Choroid plexus epithelial cell (primary cell): ENCODE data around the gene GPR78.
A peak's percentile ranks its signal among the peaks of the same experiment; 100 is the strongest.
"Not testable (repeated sequence)": the region's sequence is repeated elsewhere in the genome, so short reads cannot be mapped to it uniquely, and the experiment has no call there.

Experiments used
- DNase-seq: peaks from one replicate; pipeline ENCODE4 v3.0.0-alpha.2; 2010; ENCODE audit warnings: low read depth
- H3K4me3 ChIP-seq: 2 replicates; pipeline ENCODE4 v1.5.1; 2011; ENCODE audit warnings: low read depth, mild to moderate bottlenecking, control low read depth, low read length, moderate library complexity
- CTCF ChIP-seq: conservative IDR thresholded peaks from 2 replicates; pipeline ENCODE4 v1.5.1; 2011; ENCODE audit warnings: low read depth, mild to moderate bottlenecking, control low read depth, inconsistent platforms, low read length, moderate library complexity

GPR78 gene

GRCh38 chr4:8564595-8564994 lies 15.6 kb upstream of the GPR78 start:
- no peak for DNase-seq
- H3K4me3 ChIP-seq = no peak overlapping the region
- no peak for TF ChIP-seq CTCF

GRCh38 chr4:8568068-8568668 lies 12.0 kb upstream of the GPR78 start:
- DNase-seq = peak; percentile 66
- TF ChIP-seq CTCF = no peak
- no peak overlapping the region for H3K4me3 ChIP-seq

- no peak for DNase-seq
- H3K4me3 ChIP-seq = no peak overlapping the region
- TF ChIP-seq CTCF = no peak
These were observed 10.0 kb upstream of the GPR78 start for GRCh38 chr4:8570201-8570600.

- no peak for DNase-seq
- H3K4me3 ChIP-seq = no peak overlapping the region
- no peak for TF ChIP-seq CTCF
These were observed 8.2 kb upstream of the GPR78 start for GRCh38 chr4:8571702-8572685.

GRCh38 chr4:8573266-8573665 lies 6.9 kb upstream of the GPR78 start:
- H3K4me3 ChIP-seq = no peak overlapping the region
- DNase-seq = no peak
- TF ChIP-seq CTCF = no peak

GRCh38 chr4:8574796-8575370 lies 5.3 kb upstream of the GPR78 start:
- DNase-seq = no peak
- no peak overlapping the region for H3K4me3 ChIP-seq
- TF ChIP-seq CTCF = no peak

GRCh38 chr4:8575457-8575856 lies 4.7 kb upstream of the GPR78 start:
- TF ChIP-seq CTCF = no peak
- H3K4me3 ChIP-seq = no peak overlapping the region
- DNase-seq = no peak

GRCh38 chr4:8576591-8576990 lies 3.6 kb upstream of the GPR78 start:
- H3K4me3 ChIP-seq, DNase-seq: not testable (repeated sequence)
